HG03442 (cell line): ENCODE data around the gene HCAR2.
"Not testable (repeated sequence)": the region's sequence is repeated elsewhere in the genome, so short reads cannot be mapped to it uniquely, and the experiment has no call there.

Source experiments
- ATAC-seq: cut with Tn5 transposase; IDR thresholded peaks from one replicate; pipeline ENCODE4 v1.9.1; 2021; ENCODE audit warnings: mild to moderate bottlenecking, moderate library complexity; ENCODE audit not compliant: unreplicated experiment

HCAR2 gene

GRCh38 chr12:122702890-122703611, at the start of gene HCAR2:
HCAR2 (minus strand) TSS chr12:122703357; CDS start chr12:122703283, 74 bp downstream.
- ATAC-seq, result not testable (repeated sequence)

- peak; percentile 95 for ATAC-seq
Observed at GRCh38 chr12:122752464-122753318, 49.5 kb upstream of the HCAR2 start, which contains the start of gene DENR. DENR (plus strand) TSS chr12:122752824; CDS start chr12:122753702, 878 bp downstream.

GRCh38 chr12:122750781-122751515, 47.8 kb upstream of the HCAR2 start:
- ATAC-seq, result not testable (repeated sequence)

GRCh38 chr12:122749569-122750332, 46.6 kb upstream of the HCAR2 start:
- ATAC-seq, result no peak

GRCh38 chr12:122747224-122748135, 44.3 kb upstream of the HCAR2 start:
- no peak for ATAC-seq

- no peak for ATAC-seq
Observed at GRCh38 chr12:122743895-122744525, 40.9 kb upstream of the HCAR2 start.

GRCh38 chr12:122740351-122740750, 37.2 kb upstream of the HCAR2 start:
- no peak for ATAC-seq

- no peak for ATAC-seq
Observed at GRCh38 chr12:122738571-122738970, 35.4 kb upstream of the HCAR2 start.

- ATAC-seq, result no peak
Observed at GRCh38 chr12:122732611-122733010, 29.5 kb upstream of the HCAR2 start.

- ATAC-seq, result no peak
Observed at GRCh38 chr12:122732170-122732569, 29.0 kb upstream of the HCAR2 start.

GRCh38 chr12:122730215-122731014, 27.3 kb upstream of the HCAR2 start, which contains the start of gene HCAR1:
HCAR1 (minus strand) TSS chr12:122730844; CDS start chr12:122730339, 505 bp downstream.
- no peak for ATAC-seq

GRCh38 chr12:122729583-122730214, 26.5 kb upstream of the HCAR2 start:
- no peak for ATAC-seq

- ATAC-seq, result no peak
Observed at GRCh38 chr12:122726080-122726558, 23.0 kb upstream of the HCAR2 start.

GRCh38 chr12:122725452-122726079, 22.4 kb upstream of the HCAR2 start:
- no peak for ATAC-seq

- no peak for ATAC-seq
Observed at GRCh38 chr12:122724641-122725243, 21.6 kb upstream of the HCAR2 start.

- no peak for ATAC-seq
Observed at GRCh38 chr12:122722387-122722786, 19.2 kb upstream of the HCAR2 start.
